ENCODE results near the gene ZNF574.
A peak's percentile ranks its signal among the peaks of the same experiment; 100 is the strongest.
"Not testable (repeated sequence)": the region's sequence is repeated elsewhere in the genome, so short reads cannot be mapped to it uniquely, and the experiment has no call there.

The ZNF574 gene

GRCh38 chr19:42075616-42076379 lies at the start of gene ZNF574:
ZNF574 (plus strand) TSS chr19:42076166; CDS start chr19:42078607, 2,441 bp downstream.
- H3K4me3 ChIP-seq (ENCODE audit: low read length), result peak within 1 kb of the TSS; percentile 79
- peak; percentile 99 for DNase-seq (ENCODE audit: low read depth)
- TF ChIP-seq CTCF (conservative IDR thresholded peaks at IDR 0.05; ENCODE audit: low read depth, low read length), result no peak

- H3K4me3 ChIP-seq (ENCODE audit: low read length), result no peak overlapping the region
- TF ChIP-seq CTCF (conservative IDR thresholded peaks at IDR 0.05; ENCODE audit: low read depth, low read length), result peak; percentile 76
- no peak for DNase-seq (ENCODE audit: low read depth)
These were observed 47.4 kb upstream of the ZNF574 start for GRCh38 chr19:42028304-42029216.

- H3K4me3 ChIP-seq (ENCODE audit: low read length), result no peak overlapping the region
- TF ChIP-seq CTCF (conservative IDR thresholded peaks at IDR 0.05; ENCODE audit: low read depth, low read length), result no peak
- DNase-seq (ENCODE audit: low read depth), result no peak
These were observed 45.1 kb upstream of the ZNF574 start for GRCh38 chr19:42030645-42031440.

- DNase-seq (ENCODE audit: low read depth), result no peak
- no peak for TF ChIP-seq CTCF (conservative IDR thresholded peaks at IDR 0.05; ENCODE audit: low read depth, low read length)
- H3K4me3 ChIP-seq (ENCODE audit: low read length), result no peak overlapping the region
These were observed 43.5 kb upstream of the ZNF574 start for GRCh38 chr19:42032431-42032830.

GRCh38 chr19:42033413-42033812 lies 42.6 kb upstream of the ZNF574 start:
- no peak for TF ChIP-seq CTCF (conservative IDR thresholded peaks at IDR 0.05; ENCODE audit: low read depth, low read length)
- H3K4me3 ChIP-seq (ENCODE audit: low read length), result no peak overlapping the region

GRCh38 chr19:42034640-42035391 lies 41.1 kb upstream of the ZNF574 start:
- H3K4me3 ChIP-seq (ENCODE audit: low read length); DNase-seq (ENCODE audit: low read depth): not testable (repeated sequence)
- peak; percentile 91 for TF ChIP-seq CTCF (conservative IDR thresholded peaks at IDR 0.05; ENCODE audit: low read depth, low read length)

More at GRCh38 chr19:42033413-42033812, 42.6 kb upstream of the ZNF574 start:
- DNase-seq (ENCODE audit: low read depth), result no peak
